HCT116 (cell line): Measurements from ENCODE around the gene TBC1D16. TPM values are rescaled to one million over a fixed set of nuclear protein-coding genes. Genes with fewer than 3 reads are reported as not detected.

ENCODE experiments used
- ATAC-seq: fragments of 200-7000 bp; cut with Tn5 transposase; 2 replicates; pipeline ENCODE4 v1.9.1; 2020; ENCODE audit warnings: mild to moderate bottlenecking, moderate library complexity
- BruUV-seq: library from RNA; stranded (reverse); fragments of 400-500 nt; replicated peaks from 2 replicates; lab custom pipeline; 2021; lab: Mats Ljungman, UMichigan
- CTCF ChIA-PET: fragments of 300-600 bp; sonication (Branson Sonifier 250); formaldehyde crosslinking; loops from one replicate; lab custom pipeline; 2021; ENCODE audit warnings: antibody characterized with exemption; lab: Charles Lee
- POLR2A ChIA-PET: fragments of 300-600, 350-600 bp; sonication (Branson Sonifier 250); formaldehyde crosslinking; loops from one replicate; lab custom pipeline; 2021; ENCODE audit warnings: antibody characterized with exemption; lab: Charles Lee
- RAD21 ChIA-PET, 2 experiments: fragments of 300-600 bp; sonication (Branson Sonifier 250); formaldehyde crosslinking; loops; one replicate each; lab custom pipeline; 2023; ENCODE audit warnings: low total read pairs in 2 of 2; ENCODE audit not compliant: uncharacterized antibody in 2 of 2, unreplicated experiment in 2 of 2, low non-redundant PET in 1 of 2; lab: Charles Lee
- DNase-seq: peaks from one replicate; pipeline ENCODE4 v3.0.0-alpha.2; 2010; ENCODE audit warnings: low read depth, low spot score
- H2AFZ ChIP-seq: fragments of 200-600 bp; shearing (Covaris generic), sonication (generic); 2 replicates; pipeline ENCODE4 v1.6.1; 2017; ENCODE audit warnings: low read depth, mixed run types, mixed read lengths, antibody characterized with exemption, low read length; ENCODE audit not compliant: poor library complexity, severe bottlenecking
- H3K27ac ChIP-seq: 2 replicates; pipeline ENCODE4 v1.5.1; 2012; ENCODE audit warnings: low read depth, low read length
- H3K27me3 ChIP-seq: fragments of 200-600 bp; sonication (generic); 2 replicates; pipeline ENCODE4 v1.6.1; 2016; ENCODE audit warnings: mixed run types, low read length, mixed read lengths; ENCODE audit not compliant: insufficient read depth
- H3K36me3 ChIP-seq, 2 experiments: fragments of 200-500 bp in 1 of 2; fragments of 200-600 bp in 1 of 2; sonication (Bioruptor generic) in 1 of 2; sonication (generic) in 1 of 2; 2 replicates each; pipeline versions ENCODE4 v1.5.1 to v1.6.1; 2014 to 2016; ENCODE audit warnings: low read length in 2 of 2, inconsistent platforms in 1 of 2, mixed read lengths in 1 of 2, mixed run types in 1 of 2; ENCODE audit not compliant: insufficient read depth in 2 of 2, control insufficient read depth in 1 of 2
- H3K4me1 ChIP-seq, 2 experiments: fragments of 200-600 bp in 1 of 2; sonication (generic) in 1 of 2; 2 replicates each; pipeline versions ENCODE4 v1.5.1 to v1.6.1; 2012 to 2017; ENCODE audit warnings: low read length in 2 of 2, inconsistent platforms in 1 of 2, mild to moderate bottlenecking in 1 of 2, mixed read lengths in 1 of 2, mixed run types in 1 of 2, moderate library complexity in 1 of 2; ENCODE audit not compliant: insufficient read depth in 2 of 2, control insufficient read depth in 1 of 2
- H3K4me2 ChIP-seq: fragments of 200-600 bp; sonication (generic); 2 replicates; pipeline ENCODE4 v1.6.1; 2017; ENCODE audit warnings: mixed run types, low read length, mixed read lengths
- H3K4me3 ChIP-seq, 2 experiments: fragments of 200-600 bp in 1 of 2; sonication (generic) in 1 of 2; replicated peaks in 1 of 2; 2 replicates each; pipeline ENCODE4 v1.5.1; 2011 to 2016; ENCODE audit warnings: low read length in 2 of 2, control low read depth in 1 of 2, low read depth in 1 of 2, mild to moderate bottlenecking in 1 of 2, mixed read lengths in 1 of 2, mixed run types in 1 of 2
- H3K79me2 ChIP-seq: fragments of 200-600 bp; sonication (generic); 2 replicates; pipeline ENCODE4 v1.6.1; 2017; ENCODE audit warnings: mild to moderate bottlenecking, mixed run types, low read length, moderate library complexity, mixed read lengths; ENCODE audit not compliant: insufficient read depth
- H3K9ac ChIP-seq: fragments of 200-600 bp; sonication (generic); 2 replicates; pipeline ENCODE4 v1.6.1; 2016; ENCODE audit warnings: low read length, mixed read lengths
- H3K9me2 ChIP-seq: fragments of 200-600 bp; sonication (generic), shearing (Covaris generic); 2 replicates; pipeline ENCODE4 v1.6.1; 2017; ENCODE audit warnings: mixed run types, mild to moderate bottlenecking, moderate library complexity; ENCODE audit not compliant: insufficient read depth
- H3K9me3 ChIP-seq, 2 experiments: fragments of 200-500 bp in 1 of 2; fragments of 200-600 bp in 1 of 2; sonication (Bioruptor generic) in 1 of 2; sonication (generic) in 1 of 2; 2 replicates each; pipeline ENCODE4 v1.6.1; 2014 to 2017; ENCODE audit warnings: low read length in 2 of 2, mixed read lengths in 2 of 2, inconsistent platforms in 1 of 2, low read depth in 1 of 2, mild to moderate bottlenecking in 1 of 2, mixed run types in 1 of 2, moderate library complexity in 1 of 2; ENCODE audit not compliant: control insufficient read depth in 1 of 2, insufficient read depth in 1 of 2
- H4K20me1 ChIP-seq: fragments of 200-600 bp; sonication (generic), shearing (Covaris generic); 2 replicates; pipeline ENCODE4 v1.6.1; 2017; ENCODE audit warnings: mixed run types, mild to moderate bottlenecking, moderate library complexity; ENCODE audit not compliant: insufficient read depth
- ATF3 ChIP-seq: IDR thresholded peaks from 2 replicates; pipeline ENCODE4 v1.6.1; 2012
- CBX3 ChIP-seq: IDR thresholded peaks from 2 replicates; pipeline ENCODE4 v1.6.1; 2012; ENCODE audit warnings: low read depth
- CTCF ChIP-seq, 3 experiments: fragments of 200-600 bp in 1 of 3; sonication (generic) in 1 of 3; IDR thresholded peaks in 2 of 3; conservative IDR thresholded peaks in 1 of 3; 2 replicates each; pipeline ENCODE4 v1.5.1; 2012 to 2017; ENCODE audit warnings: low read depth in 2 of 3, low read length in 2 of 3, antibody characterized with exemption in 1 of 3, borderline replicate concordance in 1 of 3, control low read depth in 1 of 3, mild to moderate bottlenecking in 1 of 3, mixed read lengths in 1 of 3, mixed run types in 1 of 3, moderate library complexity in 1 of 3; ENCODE audit not compliant: insufficient read depth in 1 of 3
- EGR1 ChIP-seq: IDR thresholded peaks from 2 replicates; pipeline ENCODE4 v1.6.1; 2012; ENCODE audit warnings: low read depth
- EZH2 ChIP-seq: fragments of 200-600 bp; sonication (generic); IDR thresholded peaks from 2 replicates; pipeline ENCODE4 v1.6.1; 2017; ENCODE audit warnings: antibody characterized with exemption, mixed run types
- EZH2phosphoT487 ChIP-seq: fragments of 200-600 bp; IDR thresholded peaks from 2 replicates; pipeline ENCODE4 v1.6.1; 2018; ENCODE audit warnings: antibody characterized with exemption, borderline replicate concordance
- FOSL1 ChIP-seq: IDR thresholded peaks from 2 replicates; pipeline ENCODE4 v1.6.1; 2012; ENCODE audit warnings: low read depth
- MAX ChIP-seq: IDR thresholded peaks from 2 replicates; pipeline ENCODE4 v1.6.1; 2012
- POLR2AphosphoS5 ChIP-seq: IDR thresholded peaks from 2 replicates; pipeline ENCODE4 v1.6.1; 2011; ENCODE audit warnings: mild to moderate bottlenecking, low read depth, low read length, moderate library complexity
- SP1 ChIP-seq: IDR thresholded peaks from 2 replicates; pipeline ENCODE4 v1.6.1; 2012; ENCODE audit warnings: low read depth
- TCF7L2 ChIP-seq: IDR thresholded peaks from 2 replicates; pipeline ENCODE4 v1.7.0; 2011; ENCODE audit warnings: borderline replicate concordance, inconsistent platforms; ENCODE audit not compliant: insufficient read depth, insufficient read length; ENCODE audit errors: extremely low read depth
- YY1 ChIP-seq: IDR thresholded peaks from 2 replicates; pipeline ENCODE4 v1.6.1; 2011; ENCODE audit warnings: low read length, low read depth, moderate library complexity, mild to moderate bottlenecking; ENCODE audit not compliant: insufficient replicate concordance; ENCODE audit errors: extremely low read depth
- intact Hi-C: fragments of 100-400 bp; cut with micrococcal nuclease; formaldehyde crosslinking; loops from 2 replicates; pipeline ENCODE4 v1.10.0; 2022
- total RNA-seq: library from RNA; stranded (reverse); gene quantifications from one replicate; pipeline ENCODE4 v1.2.1, GENCODE V29; 2021; ENCODE audit not compliant: unreplicated experiment

The TBC1D16 gene
- total RNA-seq, 1 experiment from 2014 or later = 31.1 TPM

GRCh38 chr17:79917902-79918484, 117.7 kb downstream of the TBC1D16 start:
- TF ChIP-seq CBX3 (no peak), YY1 (no peak), EZH2phosphoT487 (no peak), FOSL1 (no peak)
- no peak overlapping the region for H3K4me2 ChIP-seq
- RAD21 ChIA-PET = no interaction called here
- no peaks in the 10 kb centered on the region for H3K79me2 ChIP-seq
- no peaks in the 10 kb centered on the region for H3K9me3 ChIP-seq
- H2AFZ ChIP-seq = no peak overlapping the region
- no peak overlapping the region for H3K27ac ChIP-seq
- no peaks in the 10 kb centered on the region for H3K9me2 ChIP-seq
- no peaks in the 10 kb centered on the region for H3K27me3 ChIP-seq
- H4K20me1 ChIP-seq = no peaks in the 10 kb centered on the region
- no peaks in the 10 kb centered on the region for H3K36me3 ChIP-seq
- H3K4me3 ChIP-seq = no peak overlapping the region
- H3K9ac ChIP-seq = no peak overlapping the region
- no peak for DNase-seq
- H3K4me1 ChIP-seq = peaks cover 34 to 40% of the 10 kb centered on the region in 2 experiments
- intact Hi-C loops = loop anchor here (2.0 to 5.0 kb wide), 4 partner anchors 67 to 175 kb away; no protein-coding TSS in a partner anchor
- ATAC-seq = no peak
- POLR2A ChIA-PET = no interaction called here
- CTCF ChIA-PET = interaction anchor here (3.8 kb wide), 1 partner anchor 109 kb away, joined by 24 read pairs; no protein-coding TSS in a partner anchor
- no TSS peak for BruUV-seq

GRCh38 chr17:79916991-79917901, 118.4 kb downstream of the TBC1D16 start:
- Histone ChIP-seq H3K4me3 (no peak overlapping the region), H3K4me2 (no peak overlapping the region), H4K20me1 (no peaks in the 10 kb centered on the region), H3K9me2 (no peaks in the 10 kb centered on the region), H3K4me1 (peaks cover 34 to 40% of the 10 kb centered on the region in 2 experiments), H3K27ac (no peak overlapping the region), H2AFZ (no peak overlapping the region), H3K27me3 (no peaks in the 10 kb centered on the region), H3K9ac (no peak overlapping the region), H3K9me3 (no peaks in the 10 kb centered on the region), H3K79me2 (no peaks in the 10 kb centered on the region), H3K36me3 (no peaks in the 10 kb centered on the region)
- intact Hi-C loops = loop anchor here (1.0 to 5.0 kb wide), 5 partner anchors 66 to 174 kb away; no protein-coding TSS in a partner anchor
- ChIA-PET RAD21 (interaction anchor here in 1 of 2 experiments (0.6 kb wide), 1 partner anchor 556 kb away, joined by 3 read pairs; no protein-coding TSS in a partner anchor), POLR2A (interaction anchor here (0.9 to 1.1 kb wide), 2 partner anchors 66 to 78 kb away, joined by 3 to 6 read pairs; partner anchors contain the start of gene CBX4), CTCF (interaction anchor here (0.5 to 3.8 kb wide), 6 partner anchors 9 to 176 kb away, joined by 3 to 24 read pairs (median 8); partner anchors contain the start of gene CBX4)
- DNase-seq (no peak), ATAC-seq (no peak)
- no TSS peak for BruUV-seq
- TF ChIP-seq POLR2AphosphoS5 (no peak), TCF7L2 (no peak), SP1 (no peak), CTCF (IDR thresholded peaks at IDR 0.05 in 2 of 3, conservative IDR thresholded peaks at IDR 0.05 in 1 of 3; ENCODE audit: borderline replicate concordance in 1 of 3, insufficient read depth in 1 of 3, low read depth in 2 of 3, low read length in 2 of 3) (no peak), EZH2 (no peak), ATF3 (no peak), CBX3 (no peak), MAX (no peak), EGR1 (no peak)
